Transverse colon (tissue), 4 donors: Measurements from ENCODE around the gene IFRD2. TPM values are rescaled to one million over a fixed set of nuclear protein-coding genes. Genes with fewer than 3 reads are reported as not detected.

Source experiments
- DNase-seq: peaks from one replicate; pipeline ENCODE4 v3.0.0-alpha.2; 2019
- H3K27ac ChIP-seq, 4 donors: fragments of 200-600 bp; sonication (generic); 2 replicates each; pipeline ENCODE4 v1.5.1; 2016 to 2018; ENCODE audit warnings: inconsistent platforms in 4 of 4
- H3K27me3 ChIP-seq: fragments of 200-600 bp; sonication (generic); 2 replicates; pipeline ENCODE4 v1.5.1; 2017; ENCODE audit warnings: inconsistent platforms
- H3K36me3 ChIP-seq, 4 donors: fragments of 200-600 bp; sonication (generic); 2 replicates each; pipeline ENCODE4 v1.5.1; 2017 to 2019; ENCODE audit warnings: inconsistent platforms in 4 of 4
- H3K4me1 ChIP-seq, 4 donors: fragments of 200-600 bp; sonication (generic); 2 replicates each; pipeline ENCODE4 v1.5.1; 2017 to 2020; ENCODE audit warnings: inconsistent platforms in 4 of 4
- H3K4me3 ChIP-seq, 4 donors: fragments of 200-600 bp; sonication (generic); 1 replicate in 1 of 4; 2 replicates in 3 of 4; pipeline versions ENCODE4 v1.5.1 to v1.6.1; 2017 to 2019; ENCODE audit warnings: inconsistent platforms in 4 of 4
- H3K9me3 ChIP-seq, 2 donors: fragments of 200-600 bp; sonication (generic); 2 replicates each; pipeline ENCODE4 v1.5.1; 2017 to 2019; ENCODE audit warnings: inconsistent platforms in 2 of 2
- CTCF ChIP-seq, 5 experiments: fragments of 200-600 bp in 3 of 5; fragments of 450-650 bp in 2 of 5; sonication (generic) in 3 of 5; IDR thresholded peaks; 1 replicate in 2 of 5; 2 replicates in 3 of 5; pipeline ENCODE4 v1.5.1; 2016 to 2017; ENCODE audit warnings: antibody characterized with exemption in 5 of 5, inconsistent platforms in 3 of 5, mild to moderate bottlenecking in 2 of 5, moderate library complexity in 1 of 5
- EP300 ChIP-seq: sonication (generic); formaldehyde crosslinking; IDR thresholded peaks from one replicate; pipeline ENCODE4 v1.6.1; 2017; ENCODE audit warnings: antibody characterized with exemption, low read depth
- POLR2A ChIP-seq: fragments of 450-650 bp; IDR thresholded peaks from one replicate; pipeline ENCODE4 v1.6.1; 2016; ENCODE audit warnings: antibody characterized with exemption, mild to moderate bottlenecking, moderate library complexity
- POLR2AphosphoS5 ChIP-seq, 3 donors: sonication (generic); formaldehyde crosslinking; IDR thresholded peaks; one replicate each; pipeline ENCODE4 v1.6.1; 2016; ENCODE audit warnings: antibody characterized with exemption in 3 of 3
- WGBS, 2 donors: methylation state at CpG; one replicate each; pipeline ENCODE4 v1.1.5; 2018; ENCODE audit warnings: low coverage in 1 of 2; 5-methylcytosine and 5-hydroxymethylcytosine counted together
- in situ Hi-C, 4 donors: fragments of 200-750 bp; cut with MboI; loops; one replicate each; pipeline versions ENCODE4 v1.15.0 to v1.15.1; 2017; ENCODE audit warnings: low sequenced_read_pairs in 3 of 4, low pct_ligation_motif_present in 1 of 4, low pct_unique_long_range_greater_than_20kb in 1 of 4
- intact Hi-C: fragments of 100-400 bp; cut with DNase I; formaldehyde crosslinking; loops from one replicate; pipeline ENCODE4 v1.15.1; 2023; ENCODE audit warnings: low total_unique reads
- total RNA-seq, 4 donors: library from RNA; depleted of rRNA; stranded (reverse); fragments of >200 nt; gene quantifications; one replicate each; pipeline ENCODE4 v1.1.0, GENCODE V29; 2016

Gene IFRD2
- total RNA-seq, 4 donors from 2014 or later = 44.9 to 183 (median 59.5) TPM

GRCh38 chr3:50261505-50261904, 30.7 kb downstream of the IFRD2 start:
- no peak overlapping the region for H3K4me3 ChIP-seq
- WGBS, 2 donors = 44% methylated on average over 2 of the region's 2 CpGs; no CpG with 5 or more reads in 1 of the 2 donors
- no peaks in the 10 kb centered on the region for H3K9me3 ChIP-seq
- intact Hi-C loops = loop anchor here (5.0 kb wide), 1 partner anchor 34 kb away; no protein-coding TSS in a partner anchor
- peaks cover 28 to 54% (median 37%) of the 10 kb centered on the region in 4 donors for H3K4me1 ChIP-seq
- DNase-seq = no peak
- H3K27me3 ChIP-seq = no peaks in the 10 kb centered on the region
- H3K27ac ChIP-seq = peak overlapping the region; percentile 94 to 97 (median 96)
- H3K36me3 ChIP-seq = peaks cover 0 to 12% (median under 1%) of the 10 kb centered on the region in 4 donors
- no peak for TF ChIP-seq POLR2A
- TF ChIP-seq CTCF (IDR thresholded peaks at IDR 0.05) = no peak
- TF ChIP-seq POLR2AphosphoS5 (IDR thresholded peaks at IDR 0.05) = no peak
- TF ChIP-seq EP300 = no peak
- in situ Hi-C loops = no loop called here

GRCh38 chr3:50260942-50261441, 31.2 kb downstream of the IFRD2 start:
- WGBS, 2 donors = 71% methylated on average over 5 of the region's 5 CpGs; no CpG with 5 or more reads in 1 of the 2 donors
- in situ Hi-C loops (no loop called here), intact Hi-C loops (loop anchor here (5.0 kb wide), 1 partner anchor 34 kb away; no protein-coding TSS in a partner anchor)
- TF ChIP-seq POLR2AphosphoS5 (IDR thresholded peaks at IDR 0.05) = no peak
- TF ChIP-seq CTCF (IDR thresholded peaks at IDR 0.05) = no peak
- TF ChIP-seq EP300 = no peak
- no peak for TF ChIP-seq POLR2A
- Histone ChIP-seq H3K27me3 (no peaks in the 10 kb centered on the region), H3K4me3 (peak overlapping the region in 2 of 4 donors; percentile 62 to 65), H3K27ac (peak overlapping the region; percentile 94 to 97 (median 96)), H3K4me1 (peaks cover 23 to 48% (median 31%) of the 10 kb centered on the region in 4 donors), H3K9me3 (no peaks in the 10 kb centered on the region), H3K36me3 (peaks cover 0 to 12% (median 3%) of the 10 kb centered on the region in 4 donors)
- no peak for DNase-seq

GRCh38 chr3:50260027-50260941, 31.9 kb downstream of the IFRD2 start:
- peak; percentile 46 to 87 (median 81) for TF ChIP-seq POLR2AphosphoS5 (IDR thresholded peaks at IDR 0.05)
- TF ChIP-seq POLR2A = peak; percentile 68
- peak; percentile 89 to 100 (median 99) for TF ChIP-seq CTCF (IDR thresholded peaks at IDR 0.05)
- TF ChIP-seq EP300 = no peak
- H3K36me3 ChIP-seq = peaks cover 0 to 12% (median 3%) of the 10 kb centered on the region in 4 donors
- DNase-seq = peak; percentile 95
- H3K27ac ChIP-seq = peak overlapping the region; percentile 94 to 97 (median 96)
- no peaks in the 10 kb centered on the region for H3K27me3 ChIP-seq
- no peaks in the 10 kb centered on the region for H3K9me3 ChIP-seq
- intact Hi-C loops (loop anchor here (5.0 kb wide), 1 partner anchor 33 kb away; no protein-coding TSS in a partner anchor), in situ Hi-C loops (no loop called here)
- peaks cover 16 to 44% (median 26%) of the 10 kb centered on the region in 4 donors for H3K4me1 ChIP-seq
- WGBS, 2 donors = 4% methylated on average over 44 of the region's 70 CpGs; no CpG with 5 or more reads in 1 of the 2 donors
- peak overlapping the region; percentile 45 to 65 (median 54) for H3K4me3 ChIP-seq
